NOMO-1 treated with dmso at 0.1 percent for 144 hours (cell line): ENCODE results near the gene HOXC12.

ENCODE experiments used
- DNase-seq: peaks from one replicate; lab custom pipeline; 2025; ENCODE audit not compliant: unreplicated experiment; lab: John Stamatoyannopoulos, UW

HOXC12 gene

GRCh38 chr12:53940443-53941014 lies 14.2 kb upstream of the HOXC12 start:
- no peak for DNase-seq

- no peak for DNase-seq
Measured at GRCh38 chr12:53941187-53941586, 13.5 kb upstream of the HOXC12 start.

DNA sequence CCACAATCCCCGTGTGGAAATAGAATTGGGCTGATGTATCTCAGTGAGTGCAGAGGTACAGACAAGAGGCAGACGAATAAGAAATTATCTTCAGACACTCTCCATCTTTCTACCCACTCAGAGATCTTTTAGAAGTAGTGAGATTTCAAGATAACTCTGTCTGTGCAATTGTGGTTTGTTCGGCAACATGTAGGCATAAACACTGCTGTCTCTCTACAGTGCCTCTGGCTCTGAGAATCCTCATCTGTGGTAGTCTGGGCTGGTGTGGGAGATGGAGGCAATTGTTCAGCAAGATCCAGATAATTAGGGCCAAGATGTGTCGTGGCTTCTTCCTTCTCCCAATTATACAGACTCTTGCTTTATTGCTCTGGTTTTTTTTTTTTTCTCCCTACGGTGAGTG lies 13.0 kb upstream of the HOXC12 start:
- DNase-seq: no peak

GRCh38 chr12:53942467-53942997 lies 12.2 kb upstream of the HOXC12 start:
- DNase-seq: no peak

- no peak for DNase-seq
Measured at GRCh38 chr12:53944209-53944608, 10.5 kb upstream of the HOXC12 start.

DNA sequence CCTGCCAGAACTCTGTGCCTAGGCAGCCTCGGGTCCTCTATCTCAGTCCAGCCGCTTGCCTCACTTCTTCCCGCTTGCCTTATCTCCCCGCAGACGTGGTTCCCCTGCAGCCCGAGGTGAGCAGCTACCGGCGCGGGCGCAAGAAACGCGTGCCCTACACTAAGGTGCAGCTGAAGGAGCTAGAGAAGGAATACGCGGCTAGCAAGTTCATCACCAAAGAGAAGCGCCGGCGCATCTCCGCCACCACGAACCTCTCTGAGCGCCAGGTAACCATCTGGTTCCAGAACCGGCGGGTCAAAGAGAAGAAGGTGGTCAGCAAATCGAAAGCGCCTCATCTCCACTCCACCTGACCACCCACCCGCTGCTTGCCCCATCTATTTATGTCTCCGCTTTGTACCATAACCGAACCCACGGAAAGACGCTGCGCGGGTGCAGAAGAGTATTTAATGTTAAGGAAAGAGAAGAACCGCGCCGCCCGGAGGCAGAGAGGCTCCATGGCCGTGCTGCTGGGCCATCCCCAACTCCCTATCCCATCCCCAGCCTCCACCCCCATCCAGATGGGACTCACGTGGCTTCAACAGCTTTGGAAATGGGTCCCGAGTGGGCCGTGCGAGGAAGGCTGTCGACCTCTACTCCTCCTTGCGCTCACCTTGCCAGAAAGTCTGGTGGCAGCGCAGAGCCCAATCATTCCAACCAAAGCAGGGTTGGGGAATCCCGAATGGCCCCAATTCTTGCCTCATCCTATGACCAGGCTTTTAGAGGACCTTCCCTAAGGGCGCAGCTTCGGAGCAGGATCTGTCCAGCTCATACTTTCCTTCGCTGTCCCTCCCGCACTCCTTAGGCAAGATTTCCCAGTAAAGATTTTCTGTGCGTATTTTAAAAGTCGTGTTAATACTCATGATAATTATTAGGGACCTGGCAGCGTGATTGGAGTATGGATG lies 9.5 kb upstream of the HOXC12 start:
- no peak for DNase-seq

- no peak for DNase-seq
Measured at GRCh38 chr12:53947743-53948142, 7.0 kb upstream of the HOXC12 start.

GRCh38 chr12:53948650-53949593 lies 5.8 kb upstream of the HOXC12 start:
- DNase-seq: peak; percentile 14

- no peak for DNase-seq
Measured at GRCh38 chr12:53949631-53950436, 4.9 kb upstream of the HOXC12 start.

DNA sequence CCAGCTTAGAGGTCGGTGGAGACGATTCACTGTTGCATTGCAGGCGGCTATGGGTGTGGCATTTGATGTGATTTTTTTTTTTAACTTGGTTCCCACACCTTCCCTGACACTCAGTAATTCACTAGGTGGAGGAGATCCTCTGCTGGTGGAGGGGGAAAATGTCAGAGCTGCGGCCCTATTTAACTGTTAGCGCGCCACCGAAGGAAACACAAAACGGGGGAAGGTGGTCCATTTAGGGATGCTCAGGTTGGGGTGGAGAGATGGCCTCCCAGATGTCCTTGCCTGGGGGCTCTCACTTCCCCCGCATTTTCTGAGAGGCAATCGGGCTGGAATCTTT lies 4.3 kb upstream of the HOXC12 start:
- no peak for DNase-seq

GRCh38 chr12:53950789-53951576 lies 3.7 kb upstream of the HOXC12 start:
- DNase-seq: no peak

- DNase-seq: no peak
Measured at GRCh38 chr12:53951577-53952334, 2.9 kb upstream of the HOXC12 start.

GRCh38 chr12:53952335-53952694 lies 2.4 kb upstream of the HOXC12 start:
- no peak for DNase-seq

DNA sequence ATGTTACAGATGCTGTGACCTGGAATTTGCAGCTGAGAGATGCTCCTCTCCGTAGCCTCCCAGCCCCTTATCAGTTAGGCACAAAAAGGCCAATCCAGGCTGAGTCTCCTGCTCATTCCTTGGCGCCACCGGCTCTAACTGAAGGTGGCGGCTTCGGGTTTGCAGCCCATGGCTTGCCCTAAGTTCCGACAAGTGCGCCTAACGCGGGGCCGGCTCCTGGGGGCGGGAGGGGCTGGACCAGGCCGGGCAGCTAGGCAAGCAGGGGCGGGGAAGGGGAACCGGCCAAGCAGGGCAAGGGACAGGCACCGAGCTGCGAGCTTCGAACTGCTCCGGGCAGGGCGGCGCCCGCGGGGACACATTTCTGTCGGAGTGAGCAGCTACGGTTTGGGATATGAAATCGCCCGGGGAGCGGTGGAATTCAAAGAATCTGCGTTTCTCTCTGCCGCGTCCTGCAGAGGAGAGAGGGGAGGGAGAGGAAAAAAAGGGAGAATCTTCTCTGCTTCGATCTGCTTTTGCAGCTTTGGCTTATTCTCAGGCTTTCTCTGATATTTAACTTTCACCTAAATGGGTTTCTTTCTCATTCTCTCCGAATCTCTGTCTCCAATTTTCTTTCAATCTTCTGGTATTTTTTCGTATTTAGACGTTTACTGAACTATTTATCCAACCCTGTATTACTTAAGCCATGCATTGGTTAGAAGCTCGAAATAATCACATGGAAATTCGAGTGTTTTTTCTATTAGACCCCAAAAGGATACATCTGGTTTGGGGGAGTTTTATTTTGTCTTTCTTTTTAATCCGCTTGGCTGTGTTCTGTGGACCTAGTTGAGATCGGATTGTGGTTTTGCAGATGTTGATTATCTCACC lies 1.6 kb upstream of the HOXC12 start:
- no peak for DNase-seq

GRCh38 chr12:53953831-53954693 lies 641 bp upstream of the HOXC12 start:
- DNase-seq: no peak

DNA sequence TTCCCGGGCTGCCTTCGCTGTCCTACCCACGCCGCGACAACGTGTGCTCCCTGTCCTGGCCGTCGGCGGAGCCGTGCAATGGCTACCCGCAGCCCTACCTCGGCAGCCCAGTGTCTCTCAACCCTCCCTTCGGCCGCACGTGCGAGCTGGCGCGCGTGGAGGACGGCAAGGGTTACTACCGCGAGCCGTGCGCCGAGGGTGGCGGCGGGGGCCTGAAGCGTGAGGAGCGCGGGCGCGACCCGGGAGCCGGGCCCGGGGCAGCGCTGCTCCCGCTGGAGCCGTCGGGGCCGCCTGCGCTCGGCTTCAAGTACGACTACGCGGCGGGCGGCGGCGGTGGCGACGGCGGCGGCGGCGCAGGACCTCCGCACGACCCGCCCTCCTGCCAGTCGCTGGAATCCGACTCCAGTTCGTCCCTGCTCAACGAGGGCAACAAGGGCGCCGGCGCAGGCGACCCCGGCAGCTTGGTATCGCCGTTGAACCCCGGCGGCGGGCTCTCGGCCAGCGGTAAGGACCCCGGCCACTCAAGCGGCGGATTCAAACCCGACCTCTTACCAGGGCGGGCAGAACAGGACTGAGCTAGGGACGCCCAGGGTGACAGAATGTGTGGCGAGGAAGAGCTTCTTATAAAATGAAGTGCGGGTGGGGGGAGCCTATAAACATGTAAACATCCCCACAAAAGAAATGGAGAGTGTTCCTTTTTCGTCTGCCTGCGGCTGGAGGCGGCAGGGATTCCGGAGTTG lies 503 bp downstream of the HOXC12 start:
- DNase-seq: no peak
